NT2/D1 (cell line): ENCODE data around the gene EEF2.

Source experiments
- SUZ12 ChIP-seq: IDR thresholded peaks from 2 replicates; pipeline ENCODE4 v1.6.1; 2011; ENCODE audit not compliant: insufficient read length, insufficient read depth; ENCODE audit errors: extremely low read depth
- YY1 ChIP-seq: IDR thresholded peaks from 2 replicates; pipeline ENCODE4 v1.6.1; 2011; ENCODE audit not compliant: insufficient read length, insufficient read depth
- ZNF274 ChIP-seq: IDR thresholded peaks from 2 replicates; pipeline ENCODE4 v1.6.1; 2011; ENCODE audit warnings: mild to moderate bottlenecking, low read depth, low read length

GRCh38 chr19:3986260-3987041, 1.2 kb upstream of the EEF2 start:
- TF ChIP-seq ZNF274, result no peak
- no peak for TF ChIP-seq YY1
- no peak for TF ChIP-seq SUZ12
